G401.6 (cell line): Measurements from ENCODE around the gene ANKRD16.
"Not testable (repeated sequence)": the region's sequence is repeated elsewhere in the genome, so short reads cannot be mapped to it uniquely, and the experiment has no call there.

Experiments used
- FAIRE-seq: peaks from 2 replicates; lab custom pipeline; 2012; peaks lifted over from hg19 to GRCh38; lab: Jason Lieb, UNC

Gene ANKRD16

DNA sequence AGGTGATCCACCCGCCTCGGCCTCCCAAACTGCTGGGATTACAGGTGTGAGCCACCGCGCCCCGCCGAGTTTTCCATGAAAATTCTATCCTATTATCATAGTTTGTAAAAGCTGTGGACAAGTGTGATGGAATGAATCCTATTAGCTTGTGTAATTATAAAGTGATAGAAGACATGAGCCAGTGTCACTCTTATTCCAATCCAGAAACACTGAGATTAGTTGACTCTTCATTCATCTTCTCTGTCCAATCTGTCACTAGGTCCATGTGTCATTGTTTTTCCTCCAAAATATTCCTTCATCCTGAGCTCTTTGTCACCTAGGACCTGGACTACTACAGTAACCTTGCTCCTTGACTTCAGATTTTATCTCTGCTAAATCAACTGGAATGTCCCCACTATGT is 13.9 kb upstream of the ANKRD16 start:
- FAIRE-seq = no peak

DNA sequence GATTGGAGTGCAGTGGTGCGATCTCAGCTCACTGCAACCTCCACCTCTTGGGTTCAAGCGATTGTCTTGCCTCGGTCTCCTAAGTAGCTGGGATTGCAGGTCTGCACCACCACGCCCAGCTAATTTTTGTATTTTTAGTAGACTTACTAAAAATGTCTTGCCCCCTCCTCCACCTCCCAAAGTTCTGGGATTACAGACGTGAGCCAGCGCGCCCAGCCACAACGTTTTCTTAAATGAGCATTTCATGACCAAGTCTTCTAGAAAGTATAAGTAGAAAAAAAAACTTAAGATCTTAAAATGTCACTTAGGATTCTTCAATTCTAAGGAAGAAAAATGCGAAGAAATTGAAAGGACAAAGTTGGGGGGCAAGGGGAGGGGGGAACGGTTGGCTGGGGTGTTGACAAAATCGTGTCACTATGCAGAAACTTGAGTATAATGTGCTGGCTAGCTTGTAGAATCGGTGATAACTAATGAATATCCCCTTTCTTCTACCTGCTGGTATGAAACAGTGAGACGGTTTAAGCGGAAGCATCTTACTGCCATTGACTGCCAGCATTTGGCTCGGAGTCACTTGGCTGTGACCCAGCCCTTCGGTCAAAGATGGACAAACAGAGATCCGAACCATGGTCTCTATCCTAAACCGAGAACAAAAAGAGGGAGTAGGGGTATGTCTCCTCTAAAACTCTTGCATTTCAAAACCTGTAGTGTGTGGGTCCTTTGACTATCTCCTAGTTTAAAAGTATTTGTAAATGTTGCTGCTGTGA is 13.0 kb upstream of the ANKRD16 start:
- no peak for FAIRE-seq

DNA sequence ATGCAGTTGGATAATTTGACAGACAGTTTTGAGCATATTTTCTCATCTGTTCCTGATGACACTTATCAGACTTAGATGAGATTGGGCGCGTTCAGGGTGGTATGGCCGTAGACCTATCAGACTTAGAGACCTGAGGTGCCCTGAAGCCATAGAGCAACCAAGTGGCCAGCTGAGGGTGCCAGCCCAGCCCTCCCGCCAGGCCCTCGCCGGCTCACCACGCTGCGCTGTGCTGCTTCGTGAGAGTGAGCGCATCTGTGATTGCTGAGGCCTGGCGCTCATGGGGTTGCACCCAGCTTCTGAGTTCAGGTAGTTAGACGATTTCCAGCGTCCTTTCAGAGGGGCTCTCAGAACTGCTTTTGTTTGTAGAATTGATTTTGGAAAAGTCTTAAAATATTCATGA is 10.6 kb upstream of the ANKRD16 start:
- FAIRE-seq = no peak

DNA sequence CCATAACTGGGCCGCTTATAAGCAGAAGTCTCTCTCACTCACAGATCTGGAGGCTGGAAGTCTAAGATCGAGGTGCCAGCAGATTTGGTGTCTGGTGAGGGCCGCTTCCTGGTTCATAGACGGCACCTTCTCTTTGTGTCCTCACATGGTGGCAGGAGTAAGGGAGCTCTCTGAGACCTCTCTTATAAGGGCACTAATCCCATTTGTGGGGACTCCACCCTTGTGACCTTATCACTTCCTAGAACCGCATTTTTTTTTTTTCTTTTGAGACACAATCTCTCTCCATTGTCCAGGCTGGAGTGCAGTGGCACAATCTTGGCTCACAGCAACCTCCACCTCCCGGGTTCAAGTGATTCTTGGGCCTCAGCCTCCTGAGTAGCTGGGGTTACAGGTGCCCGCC is 8.5 kb upstream of the ANKRD16 start:
- no peak for FAIRE-seq

DNA sequence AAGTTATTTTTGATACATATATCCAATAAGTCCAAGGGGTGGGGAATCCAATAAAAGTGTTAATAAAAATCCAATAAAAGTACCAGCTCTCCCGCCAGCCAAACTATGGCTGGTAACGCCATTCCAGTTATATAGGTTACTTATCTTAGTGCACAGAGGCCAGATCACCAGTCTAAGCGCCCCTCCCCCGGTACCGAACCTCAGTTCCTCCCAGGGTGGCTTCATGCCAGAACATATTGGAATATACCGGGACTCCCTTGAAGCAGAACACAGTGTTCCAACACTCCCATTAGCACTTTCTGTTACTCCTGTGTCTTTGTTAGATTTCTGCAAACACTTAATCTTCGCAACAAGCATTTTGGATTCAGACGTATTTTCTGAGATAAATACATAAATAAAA is 7.8 kb upstream of the ANKRD16 start:
- FAIRE-seq = no peak

DNA sequence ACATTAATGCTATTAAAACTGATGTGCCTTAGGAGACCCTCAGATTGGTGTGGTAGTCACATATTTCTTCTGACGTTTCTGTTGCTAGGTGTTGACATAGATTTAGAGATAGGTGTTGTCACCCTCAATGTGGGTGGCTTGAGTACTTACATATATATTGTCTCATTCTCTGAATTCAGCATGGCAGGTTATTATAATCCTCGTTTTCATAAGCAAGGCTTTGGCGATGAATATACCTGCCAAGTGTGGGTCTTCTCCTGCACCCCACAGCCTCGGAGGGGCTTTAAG is 7.3 kb upstream of the ANKRD16 start:
- FAIRE-seq = no peak

DNA sequence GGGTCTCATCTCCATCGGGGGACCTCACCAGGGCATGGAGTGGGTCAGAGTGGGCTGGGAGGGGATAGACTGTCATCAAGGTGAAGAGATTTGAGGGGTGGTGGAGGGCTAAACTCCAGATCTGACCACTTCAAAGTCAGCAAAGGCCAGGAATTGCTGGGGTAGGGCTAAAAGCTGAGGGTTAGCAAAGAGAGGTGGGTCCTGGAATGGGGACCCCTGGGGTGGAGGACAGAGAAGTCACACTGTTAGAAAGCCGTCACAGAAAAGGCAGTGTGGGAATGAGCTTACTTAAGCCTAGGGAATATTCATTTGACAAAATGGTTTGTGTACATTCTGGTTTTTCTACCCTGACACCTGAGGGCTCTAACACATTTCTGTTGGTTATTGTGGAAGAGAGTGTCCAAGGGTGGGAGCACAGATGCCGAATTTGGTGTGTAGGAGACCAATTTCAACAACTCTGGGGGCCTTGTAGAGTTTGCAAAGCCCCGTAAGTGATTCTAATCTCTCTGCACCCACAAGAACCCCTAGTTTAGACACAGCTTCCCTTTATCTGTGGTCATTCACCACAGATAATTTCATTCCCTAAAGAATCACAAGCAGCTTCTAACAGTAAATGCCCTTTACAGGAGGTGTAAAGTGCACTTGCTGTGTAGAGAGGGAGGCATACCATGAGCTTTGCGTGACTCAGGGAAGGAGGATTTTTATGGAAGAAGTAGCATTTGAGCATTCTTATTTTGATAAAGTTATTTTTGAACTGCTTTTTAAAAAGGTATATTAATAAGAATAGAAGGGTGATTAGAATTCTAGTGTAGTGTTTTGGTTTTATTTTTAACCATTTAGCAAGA is 6.7 kb upstream of the ANKRD16 start:
- FAIRE-seq = no peak

DNA sequence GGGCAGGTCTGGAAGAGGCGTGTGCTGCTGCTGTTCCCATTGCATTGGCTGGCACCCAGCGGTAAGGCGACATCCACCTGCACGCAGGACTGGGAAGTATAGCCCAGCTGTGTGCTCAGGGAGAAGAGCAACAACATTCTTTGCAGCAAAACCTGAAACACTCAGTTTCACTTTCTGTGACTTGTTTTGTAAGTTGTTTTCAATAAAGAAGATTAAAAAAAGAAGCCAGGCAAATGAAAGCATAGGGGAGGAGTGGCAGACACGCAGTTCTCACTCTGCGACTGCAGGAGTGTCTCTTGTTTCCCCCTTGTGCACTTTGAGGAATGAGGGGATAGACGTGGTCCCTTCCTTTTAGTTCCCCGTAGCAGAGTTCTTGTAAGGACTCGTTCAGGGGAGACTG is 6.1 kb upstream of the ANKRD16 start:
- FAIRE-seq = no peak

DNA sequence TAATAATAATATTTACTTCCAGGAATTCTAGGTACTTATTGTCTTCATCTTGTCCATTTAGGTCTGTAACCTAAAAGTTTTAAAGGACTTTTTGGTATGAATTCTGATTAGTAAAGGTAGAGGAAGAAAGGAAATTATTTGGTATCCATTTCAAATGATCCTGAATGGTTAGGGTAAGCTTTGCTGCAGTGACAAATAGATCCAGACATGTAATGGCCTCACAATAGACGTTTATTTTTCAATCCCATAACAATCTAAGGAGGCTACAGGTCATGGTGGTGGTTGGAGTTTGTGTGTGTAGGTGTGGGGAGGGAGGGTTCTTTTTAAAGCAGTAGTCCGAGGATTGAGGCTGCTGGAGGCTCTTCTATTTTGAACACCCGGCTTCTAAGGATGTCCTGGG is 5.7 kb upstream of the ANKRD16 start:
- FAIRE-seq = no peak

DNA sequence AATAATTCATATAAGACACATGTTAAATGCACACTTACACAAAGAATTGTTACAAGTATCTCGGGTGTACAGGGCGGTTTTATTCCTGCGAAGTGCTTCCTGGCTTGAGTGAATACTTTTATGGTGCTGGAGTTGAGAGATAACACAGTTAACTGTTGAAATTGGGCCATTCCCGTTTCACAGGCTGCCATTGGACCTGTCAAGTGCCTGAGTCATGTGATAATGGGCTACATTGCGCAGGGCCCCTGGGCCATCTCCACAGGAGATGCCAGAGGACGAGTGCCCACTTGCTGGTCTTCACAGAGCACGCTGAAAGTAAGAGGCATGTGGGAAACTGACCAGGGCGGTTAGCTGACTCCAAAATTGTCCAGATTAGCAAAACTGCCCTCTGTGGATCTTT is 5.2 kb upstream of the ANKRD16 start:
- no peak for FAIRE-seq

DNA sequence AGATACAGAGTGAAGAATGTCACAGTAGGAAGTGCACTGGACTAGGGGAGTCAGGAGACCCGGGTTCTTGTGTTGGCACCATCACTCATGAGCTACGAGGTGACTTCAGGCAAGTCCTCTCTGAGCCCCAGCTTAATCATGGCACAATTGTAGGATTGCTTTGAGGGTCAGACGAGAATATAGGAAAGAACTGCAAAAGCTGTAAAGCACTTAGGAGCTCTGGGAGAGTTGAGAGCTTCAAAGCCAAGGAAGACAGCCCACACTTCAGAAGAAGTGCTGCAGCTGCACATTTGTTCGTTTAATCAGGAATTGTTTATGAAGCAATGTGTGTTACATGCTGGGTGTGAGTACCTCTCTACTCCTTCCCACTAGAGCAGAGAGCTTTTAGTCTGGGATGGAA is 4.7 kb upstream of the ANKRD16 start:
- no peak for FAIRE-seq

DNA sequence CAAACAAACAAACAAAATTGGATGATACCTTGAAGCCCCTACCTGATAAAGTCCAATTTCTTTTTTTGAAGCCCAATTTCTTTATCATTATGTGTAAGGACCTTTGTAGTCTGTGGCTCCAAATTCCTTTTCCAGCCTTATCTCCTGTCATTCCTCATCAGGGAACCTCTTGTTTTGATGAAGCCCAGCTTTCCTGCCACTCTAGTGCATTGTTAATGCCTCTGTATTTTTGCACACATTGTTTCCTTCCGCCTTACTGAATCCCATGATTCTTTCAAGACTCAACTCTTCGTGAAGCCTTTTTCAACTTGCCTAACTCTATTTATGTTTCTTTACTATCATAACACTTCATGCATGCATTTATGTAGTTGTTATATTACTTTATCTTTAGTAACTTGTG is 3.6 kb upstream of the ANKRD16 start:
- no peak for FAIRE-seq

DNA sequence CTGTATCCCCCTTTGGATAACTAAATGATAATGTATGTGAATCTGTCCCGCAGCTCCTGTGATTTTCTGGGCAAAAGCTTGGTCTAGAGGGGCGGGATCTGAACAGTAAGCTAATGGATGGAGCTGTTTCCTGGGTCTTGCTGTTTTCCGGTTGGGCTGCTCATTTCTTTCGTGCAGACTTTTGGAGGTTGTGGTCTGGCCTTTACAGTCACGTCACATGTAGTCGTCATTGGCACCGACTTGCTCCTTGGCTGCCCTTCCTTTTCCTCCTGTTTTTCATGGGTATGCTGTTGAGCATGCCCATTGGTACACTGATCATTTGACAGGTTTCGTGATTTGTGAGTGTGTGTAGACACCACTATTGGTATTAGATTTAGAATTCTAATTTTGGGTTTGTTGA is 2.3 kb upstream of the ANKRD16 start:
- no peak for FAIRE-seq

DNA sequence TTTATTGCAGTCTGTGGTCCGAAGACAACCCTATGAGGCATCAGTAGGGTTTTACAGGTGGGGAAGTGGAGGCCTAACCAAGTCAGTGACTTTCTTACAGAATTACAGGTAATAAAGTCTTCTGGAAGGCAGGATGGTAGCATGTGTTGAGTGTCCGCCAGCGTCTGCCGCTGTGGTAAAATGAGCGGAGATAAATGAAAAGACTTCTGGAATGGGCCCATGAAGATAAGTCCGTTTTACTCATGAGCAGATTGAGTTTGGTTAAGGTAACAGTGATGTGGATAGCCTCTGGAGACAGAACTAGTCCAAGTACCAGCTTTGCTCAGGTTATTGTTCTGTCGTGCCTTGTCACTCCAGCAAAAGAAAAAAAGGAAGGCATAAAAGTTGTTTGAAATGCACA is 1.3 kb upstream of the ANKRD16 start:
- FAIRE-seq = no peak

DNA sequence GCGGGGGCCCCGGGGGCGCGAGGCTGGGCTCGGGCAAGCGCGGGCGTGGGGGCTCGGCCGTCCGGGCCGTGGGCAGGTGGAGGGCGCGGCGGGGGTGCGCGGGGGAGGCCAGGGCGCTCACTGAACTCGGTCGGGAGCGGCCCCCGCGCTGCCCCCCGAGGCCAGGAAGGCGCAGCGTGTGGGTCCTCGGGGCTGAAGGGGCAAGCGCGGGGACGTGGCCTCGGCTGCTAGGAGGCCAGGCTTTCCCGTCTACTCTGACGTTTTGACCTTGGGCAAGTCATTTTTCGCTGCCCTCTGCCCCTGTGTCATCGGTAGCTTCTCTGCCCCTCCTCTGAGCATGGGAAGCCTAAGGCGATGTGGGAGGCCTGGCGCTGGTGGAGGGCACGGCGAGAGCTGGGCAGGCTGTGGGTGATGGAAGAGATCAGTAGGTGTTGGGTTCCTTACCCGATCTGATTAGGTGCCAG is 791 bp upstream of the ANKRD16 start:
- no peak for FAIRE-seq

DNA sequence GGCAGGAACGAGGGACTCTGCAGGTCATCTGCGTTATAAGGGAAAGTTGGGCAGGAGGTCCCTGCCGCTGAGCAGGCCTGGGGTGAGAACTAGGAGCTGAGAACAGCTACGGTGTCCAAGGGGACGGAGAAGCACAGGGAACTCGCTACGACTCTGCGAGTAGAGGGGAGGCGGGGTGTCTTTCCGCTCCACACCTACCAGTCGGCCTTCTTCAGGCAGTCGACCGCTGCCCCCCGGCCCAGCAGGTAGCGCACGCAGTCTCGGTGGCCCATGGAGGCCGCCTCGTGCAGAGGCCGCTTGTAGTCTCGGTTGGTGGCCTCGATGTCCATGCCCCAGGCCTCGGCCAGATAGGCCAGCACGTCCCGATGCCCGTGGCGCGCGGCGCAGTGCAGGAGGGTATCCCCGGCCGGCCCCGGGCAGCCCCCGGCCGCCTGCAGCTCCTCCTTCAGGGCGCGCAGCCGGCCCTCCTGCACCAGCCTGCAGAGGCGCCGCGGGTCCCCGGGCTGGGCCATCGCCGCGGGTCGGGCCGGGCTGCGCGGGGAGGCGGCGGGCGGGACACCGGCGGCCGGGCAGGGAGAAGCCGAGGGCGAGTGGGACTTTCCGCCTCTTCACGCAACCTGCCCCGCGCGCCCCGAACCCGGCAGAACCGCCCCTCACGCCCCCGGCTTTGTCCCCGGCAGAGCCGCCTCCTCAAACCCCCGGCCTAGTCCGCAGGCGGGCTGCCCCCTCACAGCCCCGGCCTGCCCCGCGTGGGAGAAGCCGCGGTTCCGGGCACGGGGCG is 660 bp downstream of the ANKRD16 start:
- no peak for FAIRE-seq

DNA sequence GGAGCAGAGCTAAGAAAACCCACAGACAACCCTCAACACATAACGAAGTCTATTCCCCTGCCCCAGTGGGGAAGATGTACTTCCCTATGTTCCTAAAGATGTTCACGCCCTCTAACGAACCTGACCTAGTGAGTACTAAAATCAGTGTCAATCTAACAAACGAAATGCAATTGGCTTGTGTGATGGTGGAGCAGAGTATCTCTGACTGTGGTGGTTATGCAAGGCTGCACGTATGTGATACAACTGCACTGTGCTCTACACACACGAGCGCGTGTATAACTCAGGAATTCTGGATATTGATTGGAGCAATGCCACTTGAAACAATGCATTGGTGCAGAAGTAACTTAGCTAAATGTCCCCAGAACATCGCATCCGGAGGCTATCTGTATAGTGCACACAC is 1.3 kb downstream of the ANKRD16 start:
- no peak for FAIRE-seq

DNA sequence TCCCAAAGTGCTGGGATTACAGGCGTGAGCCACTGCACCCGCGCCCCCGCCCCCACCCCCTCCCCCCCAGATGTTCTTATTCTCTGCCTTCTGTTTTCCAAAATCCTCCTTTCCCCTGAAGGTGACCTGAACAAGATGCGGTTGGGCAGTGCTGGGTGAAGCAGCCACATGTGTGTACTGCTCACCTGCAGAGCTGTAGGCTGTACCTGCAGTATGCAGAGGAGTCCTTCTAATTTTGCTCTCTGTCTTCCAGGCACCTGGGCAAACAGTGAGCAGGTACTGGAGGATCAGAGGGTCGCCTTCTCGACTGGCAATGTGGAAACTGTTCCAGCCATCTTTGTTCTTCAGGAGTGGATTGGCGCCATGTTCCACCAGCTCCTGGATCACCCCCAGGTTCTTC is 2.1 kb downstream of the ANKRD16 start:
- FAIRE-seq = no peak

DNA sequence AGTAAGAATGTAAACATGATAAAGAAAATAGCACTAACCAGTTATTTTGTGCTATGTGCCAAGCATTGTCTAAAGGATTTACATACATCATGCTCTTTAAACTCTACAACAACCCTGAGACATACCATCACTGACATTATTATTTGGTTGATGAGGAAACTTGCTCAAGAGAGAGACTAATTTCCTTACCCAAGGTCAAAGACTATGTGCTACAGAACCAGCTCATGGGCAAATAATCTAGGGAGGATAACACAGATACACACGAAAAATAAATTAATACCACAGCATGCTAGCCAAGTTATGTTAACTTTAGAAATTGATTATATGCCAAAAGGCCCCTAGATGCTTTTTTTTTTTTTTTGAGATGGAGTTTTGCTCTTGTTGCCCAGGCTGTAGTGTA is 2.7 kb downstream of the ANKRD16 start:
- no peak for FAIRE-seq

DNA sequence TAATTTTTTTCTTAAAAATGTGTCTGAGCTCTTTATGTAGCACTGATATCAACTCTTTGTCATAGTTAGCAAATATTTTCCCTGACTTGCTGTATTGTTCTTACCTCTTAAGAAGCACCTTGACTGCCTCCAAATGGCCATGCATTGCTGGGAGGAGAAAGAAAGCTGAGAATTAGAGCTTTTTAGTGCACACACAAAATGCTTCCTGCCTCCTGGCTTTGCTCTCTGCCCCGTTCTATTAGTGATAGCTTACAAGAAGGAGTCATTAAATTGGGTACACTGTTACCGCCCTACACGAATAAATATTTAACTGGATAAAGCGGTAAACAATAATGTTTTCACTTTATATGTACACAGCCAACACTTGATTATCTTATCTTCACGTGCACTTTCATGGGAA is 4.1 kb downstream of the ANKRD16 start:
- FAIRE-seq = no peak

DNA sequence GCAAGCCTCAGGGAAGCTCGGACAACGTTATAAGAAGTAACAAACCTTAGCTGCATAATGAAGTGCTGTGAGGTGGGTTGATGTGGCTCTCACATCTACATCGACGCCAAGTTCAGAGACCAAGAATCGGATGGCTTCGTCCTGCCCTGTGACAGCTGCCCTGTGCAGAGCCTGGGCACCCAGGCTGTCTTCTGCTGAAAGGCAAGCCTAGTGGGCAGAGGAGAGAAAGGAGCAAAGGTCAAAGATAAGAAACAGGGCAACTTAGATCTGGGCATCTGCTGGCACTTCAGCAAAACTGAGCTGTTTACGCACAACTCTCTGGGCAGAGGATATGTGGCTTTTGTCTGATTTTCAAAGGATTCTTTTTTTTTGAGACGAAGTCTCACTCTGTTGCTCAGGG is 6.7 kb downstream of the ANKRD16 start:
- FAIRE-seq = no peak

DNA sequence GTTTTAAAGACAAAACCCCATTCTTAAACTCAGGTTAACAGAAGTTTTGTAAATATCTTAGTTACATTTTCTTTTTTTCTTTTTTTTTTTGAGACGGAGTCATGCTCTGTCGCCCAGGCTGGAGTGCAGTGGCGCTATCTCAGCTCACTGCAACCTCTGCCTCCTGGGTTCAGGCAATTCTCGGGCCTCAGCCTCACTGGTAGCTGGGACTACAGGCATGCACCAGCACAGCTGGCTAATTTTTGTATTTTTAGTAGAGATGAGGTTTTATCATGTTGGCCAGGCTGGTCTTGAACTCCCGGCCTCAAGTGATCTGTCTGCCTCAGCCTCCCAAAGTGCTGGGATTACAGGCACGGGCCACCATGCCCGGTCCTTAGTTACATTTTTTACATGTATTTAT is 12.7 kb downstream of the ANKRD16 start:
- FAIRE-seq = not testable (repeated sequence)

DNA sequence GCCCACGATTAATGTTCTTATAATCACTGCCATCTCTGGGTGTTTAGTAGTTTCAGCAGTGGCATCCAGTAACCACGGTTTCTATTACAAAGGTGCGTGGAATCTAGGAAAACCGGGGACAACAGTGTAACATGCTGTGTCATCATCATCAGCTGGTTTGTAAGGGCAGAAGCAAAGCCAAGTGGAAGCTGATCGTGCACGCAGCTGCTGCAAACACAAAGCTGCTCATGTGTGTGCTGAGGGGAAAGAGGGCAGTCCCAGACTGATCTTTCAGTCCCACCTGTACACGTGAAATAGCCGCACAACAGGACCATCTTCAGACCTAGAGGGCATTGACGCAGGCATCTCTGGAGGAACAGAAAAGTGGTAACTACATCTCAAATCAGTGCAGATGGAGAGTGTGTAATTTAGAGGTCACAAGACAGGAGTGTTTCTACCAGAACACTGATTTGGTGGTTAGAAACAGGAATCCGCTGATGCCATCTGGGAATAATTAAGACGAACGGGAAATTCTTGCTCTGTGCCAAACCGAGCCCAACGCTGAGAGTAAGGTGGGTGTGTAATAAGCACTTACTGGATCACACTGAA is 13.4 kb downstream of the ANKRD16 start:
- FAIRE-seq = no peak
